CD4-positive, alpha-beta T cell treated with Interleukin-17A for 1 hour (primary cell): Measurements from ENCODE around the gene REN.

Source experiments
- DNase-seq: peaks from one replicate; pipeline ENCODE4 v3.0.0-alpha.2; 2020

The REN gene

GRCh38 chr1:204130981-204131892 is 34.9 kb downstream of the REN start:
- DNase-seq: no peak

- DNase-seq: no peak
Observed at GRCh38 chr1:204130178-204130577, 36.0 kb downstream of the REN start.

GRCh38 chr1:204128964-204129896 is 36.9 kb downstream of the REN start:
- peak; percentile 63 for DNase-seq

GRCh38 chr1:204128464-204128963 is 37.6 kb downstream of the REN start:
- DNase-seq: no peak

- peak; percentile 29 for DNase-seq
Observed at GRCh38 chr1:204127597-204128242, 38.4 kb downstream of the REN start.

GRCh38 chr1:204126956-204127355 is 39.2 kb downstream of the REN start:
- DNase-seq: no peak

- no peak for DNase-seq
Observed at GRCh38 chr1:204126386-204126785, 39.8 kb downstream of the REN start.

GRCh38 chr1:204125759-204126351 is 40.3 kb downstream of the REN start:
- no peak for DNase-seq

- no peak for DNase-seq
Observed at GRCh38 chr1:204124639-204125038, 41.5 kb downstream of the REN start.

- DNase-seq: no peak
Observed at GRCh38 chr1:204123376-204123775, 42.8 kb downstream of the REN start.

GRCh38 chr1:204121840-204122555 is 44.1 kb downstream of the REN start:
- DNase-seq: no peak

GRCh38 chr1:204116539-204116938 is 49.6 kb downstream of the REN start:
- no peak for DNase-seq

GRCh38 chr1:204115116-204115515 is 51.0 kb downstream of the REN start:
- DNase-seq: no peak

GRCh38 chr1:204114606-204115005 is 51.5 kb downstream of the REN start:
- no peak for DNase-seq

- DNase-seq: no peak
Observed at GRCh38 chr1:204113896-204114295, 52.2 kb downstream of the REN start.

- DNase-seq: no peak
Observed at GRCh38 chr1:204112876-204113730, 53.0 kb downstream of the REN start.

- DNase-seq: no peak
Observed at GRCh38 chr1:204110894-204111633, 55.1 kb downstream of the REN start.

- no peak for DNase-seq
Observed at GRCh38 chr1:204108312-204109141, 57.6 kb downstream of the REN start.

- DNase-seq: no peak
Observed at GRCh38 chr1:204107892-204108291, 58.2 kb downstream of the REN start.
